GM12878 (cell line): Measurements from ENCODE around the gene TMEM50A. TPM values are rescaled to one million over a fixed set of nuclear protein-coding genes. Genes with fewer than 3 reads are reported as not detected.

Experiments
- ATAC-seq: fragments of 200-7000 bp; cut with Tn5 transposase; 3 replicates; pipeline ENCODE4 v1.9.1; 2020; ENCODE audit warnings: mild to moderate bottlenecking, moderate library complexity
- BruUV-seq: library from RNA; stranded (reverse); fragments of 400-500 nt; replicated peaks from 2 replicates; lab custom pipeline; 2021; lab: Mats Ljungman, UMichigan
- CTCF ChIA-PET: fragments of 300-600 bp; sonication (Branson Sonifier 250); formaldehyde crosslinking; extraction: SDS; loops from one replicate; lab custom pipeline; 2021; ENCODE audit warnings: inconsistent platforms; lab: Yijun Ruan, JAX
- POLR2A ChIA-PET: fragments of 350-600 bp; formaldehyde crosslinking; extraction: SDS; loops from one replicate; lab custom pipeline; 2021; ENCODE audit warnings: inconsistent platforms; lab: Charles Lee
- RAD21 ChIA-PET: fragments of 300-600 bp; sonication (Branson Sonifier 250); formaldehyde crosslinking; loops from one replicate; lab custom pipeline; 2023; ENCODE audit warnings: antibody characterized with exemption; ENCODE audit not compliant: unreplicated experiment; lab: Charles Lee
- SMC1A ChIA-PET: fragments of 300-600 bp; sonication (Branson Sonifier 250); formaldehyde crosslinking; loops from one replicate; lab custom pipeline; 2023; ENCODE audit not compliant: unreplicated experiment, uncharacterized antibody; lab: Charles Lee
- DNase-seq: peaks from one replicate; pipeline ENCODE4 v3.0.0-alpha.2; 2011; ENCODE audit warnings: low read depth, low spot score
- FAIRE-seq: peaks from 3 replicates; lab custom pipeline; 2011; peaks lifted over from hg19 to GRCh38; lab: Jason Lieb, UNC
- H2AFZ ChIP-seq: 2 replicates; pipeline ENCODE4 v1.6.0; 2011; ENCODE audit warnings: low read depth, low read length, control low read depth; ENCODE audit not compliant: control insufficient read depth
- H3K27ac ChIP-seq: 2 replicates; pipeline ENCODE4 v1.5.1; 2011; ENCODE audit warnings: control low read depth; ENCODE audit not compliant: control insufficient read depth, insufficient read depth
- H3K27me3 ChIP-seq, 2 experiments: replicated peaks in 1 of 2; 2 replicates each; pipeline versions ENCODE4 v1.6.0 to v1.6.1; 2011; ENCODE audit warnings: low read length in 1 of 2; ENCODE audit not compliant: control insufficient read depth in 2 of 2, insufficient read depth in 2 of 2
- H3K36me3 ChIP-seq, 2 experiments: 2 replicates each; pipeline ENCODE4 v1.5.1; 2011; ENCODE audit warnings: low read length in 1 of 2; ENCODE audit not compliant: control insufficient read depth in 2 of 2, insufficient read depth in 2 of 2
- H3K4me1 ChIP-seq: 2 replicates; pipeline ENCODE4 v1.6.1; 2011; ENCODE audit warnings: mild to moderate bottlenecking, low read length, moderate library complexity, mixed read lengths; ENCODE audit not compliant: control insufficient read depth, insufficient read depth
- H3K4me2 ChIP-seq: 2 replicates; pipeline ENCODE4 v1.6.0; 2011; ENCODE audit warnings: control low read depth; ENCODE audit not compliant: control insufficient read depth, insufficient read depth
- H3K4me3 ChIP-seq: fragments of 200-600 bp; sonication (generic); 2 replicates; pipeline ENCODE4 v1.5.1; 2016
- H3K79me2 ChIP-seq: 2 replicates; pipeline ENCODE4 v1.6.0; 2011; ENCODE audit warnings: low read length; ENCODE audit not compliant: control insufficient read depth, insufficient read depth
- H3K9ac ChIP-seq: 2 replicates; pipeline ENCODE4 v1.8.0; 2011; ENCODE audit warnings: low read length, control low read depth, mixed read lengths; ENCODE audit not compliant: control insufficient read depth, insufficient read depth
- H3K9me3 ChIP-seq: replicated peaks from 3 replicates; pipeline ENCODE4 v1.5.1; 2011; ENCODE audit warnings: mild to moderate bottlenecking, low read length; ENCODE audit not compliant: control insufficient read depth, insufficient read depth
- H4K20me1 ChIP-seq: 2 replicates; pipeline ENCODE4 v1.6.0; 2011; ENCODE audit not compliant: control insufficient read depth, insufficient read depth
- BCLAF1 ChIP-seq: fragments of 450-650 bp; IDR thresholded peaks from 2 replicates; pipeline ENCODE4 v1.6.1; 2017; ENCODE audit warnings: antibody characterized with exemption, mild to moderate bottlenecking, moderate library complexity
- KAT2A ChIP-seq: conservative IDR thresholded peaks from 2 replicates; pipeline ENCODE4 v1.6.1; 2011; ENCODE audit warnings: low read depth, low read length; ENCODE audit not compliant: control insufficient read depth
- MLLT1 ChIP-seq: fragments of 450-650 bp; IDR thresholded peaks from 2 replicates; pipeline ENCODE4 v1.6.1; 2016; ENCODE audit warnings: mild to moderate bottlenecking
- NFYB ChIP-seq: IDR thresholded peaks from 2 replicates; pipeline ENCODE4 v1.6.1; 2011; ENCODE audit warnings: low read depth, mild to moderate bottlenecking, low read length, improper control_type of control experiment, moderate library complexity; ENCODE audit not compliant: insufficient read depth
- POLR2AphosphoS2 ChIP-seq: IDR thresholded peaks from 2 replicates; pipeline ENCODE4 v1.6.1; 2011; ENCODE audit warnings: low read depth, mild to moderate bottlenecking, low read length, improper control_type of control experiment, moderate library complexity
- RAD51 ChIP-seq: fragments of 450-650 bp; IDR thresholded peaks from 2 replicates; pipeline ENCODE4 v1.6.1; 2016; ENCODE audit warnings: moderate library complexity, mild to moderate bottlenecking, inconsistent platforms
- RELA ChIP-seq: fragments of 450-650 bp; IDR thresholded peaks from 2 replicates; pipeline ENCODE4 v1.8.0; 2014; ENCODE audit warnings: borderline replicate concordance; ENCODE audit not compliant: partially characterized antibody
- SMAD5 ChIP-seq: IDR thresholded peaks from 2 replicates; pipeline ENCODE4 v1.6.1; 2016; ENCODE audit warnings: antibody characterized with exemption, low read depth
- SREBF1 ChIP-seq: IDR thresholded peaks from 2 replicates; pipeline ENCODE4 v1.6.1; 2012; ENCODE audit warnings: mild to moderate bottlenecking, low read length
- TCF12 ChIP-seq: IDR thresholded peaks from 2 replicates; pipeline ENCODE4 v1.6.1; 2011; ENCODE audit warnings: low read depth, mild to moderate bottlenecking, low read length
- USF1 ChIP-seq: IDR thresholded peaks from 2 replicates; pipeline ENCODE4 v1.6.1; 2011; ENCODE audit warnings: borderline replicate concordance, low read depth, mild to moderate bottlenecking, moderate library complexity, mixed read lengths, low read length; ENCODE audit not compliant: insufficient read depth; ENCODE audit errors: extremely low read length
- WGBS: methylation state at CpG from one replicate; pipeline ENCODE4 v1.1.6; 2016; ENCODE audit warnings: low lambda C conversion rate; ENCODE audit not compliant: insufficient replicate concordance, insufficient coverage; ENCODE audit errors: missing lambda C conversion rate; 5-methylcytosine and 5-hydroxymethylcytosine counted together
- in situ Hi-C: fragments of 300-500 bp; cut with MboI; formaldehyde crosslinking; loops from 9 replicates; pipeline ENCODE4 v1.14.3; 2018; ENCODE audit warnings: mixed read lengths
- intact Hi-C: fragments of 100-400 bp; cut with micrococcal nuclease; formaldehyde crosslinking; loops from one replicate; pipeline ENCODE4 v1.14.2; 2022; ENCODE audit not compliant: unreplicated experiment
- polyA plus RNA-seq, 11 experiments: library from polyadenylated mRNA; depleted of rRNA in 4 of 11; unstranded in 6 of 11; stranded (reverse) in 5 of 11; fragments of >200 nt; fragmentation: Nextera tagmentation in 4 of 11; fragmentation: Illumina TruSeq in 1 of 11; extraction: Ambion mirVana in 4 of 11; extraction: Trizol in 1 of 11; gene quantifications; 1 replicate in 1 of 11; 2 replicates in 10 of 11; pipeline versions ENCODE4 v1.2.1 to v1.2.3, GENCODE V29; 2011 to 2016; ENCODE audit warnings: inconsistent platforms in 2 of 11, missing spikeins in 2 of 11, low read depth in 1 of 11
- total RNA-seq, 4 experiments: library from RNA; depleted of rRNA in 3 of 4; stranded (reverse); fragments of >200 nt in 3 of 4; fragmentation: Illumina TruSeq in 1 of 4; extraction: Trizol in 1 of 4; gene quantifications; 2 replicates each; pipeline versions ENCODE4 v1.2.1 to v1.2.3, GENCODE V29; 2013 to 2021

The TMEM50A gene
- total and polyA plus RNA-seq, 10 of the 15 experiments (the other 5 are each of a cell fraction or from before 2014, with no cell fraction given) = 23.5 to 148 (median 85.5) TPM

GRCh38 chr1:25349606-25350005 lies 11.5 kb downstream of the TMEM50A start:
- ChIA-PET POLR2A (no interaction called here), CTCF (no interaction called here), SMC1A (no interaction called here)
- BruUV-seq = no TSS peak
- Histone ChIP-seq H3K4me1 (no peaks in the 10 kb centered on the region), H3K79me2 (no peaks in the 10 kb centered on the region), H2AFZ (no peak overlapping the region), H3K36me3 (peaks cover 0 to 14% of the 10 kb centered on the region in 2 experiments; a peak in 3 of 4 replicates), H3K27ac (no peak overlapping the region), H3K9me3 (no peaks in the 10 kb centered on the region), H3K4me3 (no peak overlapping the region), H4K20me1 (no peaks in the 10 kb centered on the region), H3K27me3 (no peaks in the 10 kb centered on the region), H3K9ac (no peak overlapping the region), H3K4me2 (no peak overlapping the region)
- ATAC-seq = no peak
- in situ Hi-C loops = no loop called here
- TF ChIP-seq MLLT1 (no peak), SMAD5 (no peak)
- TF ChIP-seq, all 136 proteins: peak for 0
- DNase-seq = no peak
- 95% methylated on average over 3 of the region's 3 CpGs for WGBS
- FAIRE-seq = no peak
- intact Hi-C loops = no loop called here
- RAD21 ChIA-PET = no interaction called here

DNA sequence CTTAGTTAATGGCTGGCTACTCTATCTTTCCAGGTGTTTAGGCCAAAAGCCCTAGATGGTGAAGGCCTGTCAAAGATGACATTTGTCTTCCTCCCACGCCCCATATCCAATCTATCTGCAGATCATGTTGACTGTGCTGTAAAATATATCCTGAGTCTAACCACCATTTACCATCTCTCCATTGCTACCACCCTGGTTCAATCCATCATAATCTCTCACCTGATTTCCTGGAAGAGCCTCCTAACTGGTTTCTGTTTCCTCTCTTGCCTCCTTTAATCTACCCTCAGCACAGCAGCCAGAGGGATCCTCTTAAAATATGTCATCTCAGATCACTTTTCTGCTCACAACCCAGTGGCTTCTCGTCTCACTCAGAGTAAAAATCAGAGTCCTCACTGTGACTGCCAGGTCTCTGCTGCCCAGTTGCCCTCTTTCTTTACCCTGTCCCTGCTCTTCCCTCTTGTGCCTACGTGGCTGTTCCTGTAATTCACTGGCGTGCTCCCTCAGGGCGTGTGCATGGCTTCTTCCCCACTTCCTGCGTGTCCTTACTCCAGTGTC lies 17.8 kb downstream of the TMEM50A start:
- FAIRE-seq = no peak
- no peak overlapping the region for H2AFZ ChIP-seq
- ChIA-PET SMC1A (no interaction called here), RAD21 (no interaction called here), POLR2A (interaction anchor here (0.9 kb wide), 1 partner anchor 8 kb away, joined by 4 read pairs; no protein-coding TSS in a partner anchor), CTCF (no interaction called here)
- intact Hi-C loops (no loop called here), in situ Hi-C loops (no loop called here)
- no peak overlapping the region for H3K27ac ChIP-seq
- no peak overlapping the region for H3K4me3 ChIP-seq
- H3K36me3 ChIP-seq = peaks cover 4 to 9% of the 10 kb centered on the region in 2 experiments
- H3K27me3 ChIP-seq = no peaks in the 10 kb centered on the region
- no peaks in the 10 kb centered on the region for H3K4me1 ChIP-seq
- no peak for ATAC-seq
- WGBS = 92% methylated on average over 6 of the region's 6 CpGs
- no peaks in the 10 kb centered on the region for H3K9me3 ChIP-seq
- H3K4me2 ChIP-seq = no peak overlapping the region
- DNase-seq = no peak
- H3K79me2 ChIP-seq = no peaks in the 10 kb centered on the region
- BruUV-seq = no TSS peak
- H4K20me1 ChIP-seq = no peaks in the 10 kb centered on the region
- no peak overlapping the region for H3K9ac ChIP-seq
- no peak for TF ChIP-seq RELA
- TF ChIP-seq KAT2A = no peak
- no peak for TF ChIP-seq NFYB
- no peak for TF ChIP-seq USF1
- TF ChIP-seq POLR2AphosphoS2 = no peak
- no peak for TF ChIP-seq RAD51
- no peak for TF ChIP-seq SREBF1
- no peak for TF ChIP-seq BCLAF1
- no peak for TF ChIP-seq TCF12
